SKM-1 treated with dmso at 0.1 percent for 144 hours (cell line): Measurements from ENCODE around the gene NR2F1-AS1.

Experiments used
- DNase-seq: peaks from one replicate; lab custom pipeline; 2025; ENCODE audit not compliant: unreplicated experiment; lab: John Stamatoyannopoulos, UW

Gene NR2F1-AS1

DNA sequence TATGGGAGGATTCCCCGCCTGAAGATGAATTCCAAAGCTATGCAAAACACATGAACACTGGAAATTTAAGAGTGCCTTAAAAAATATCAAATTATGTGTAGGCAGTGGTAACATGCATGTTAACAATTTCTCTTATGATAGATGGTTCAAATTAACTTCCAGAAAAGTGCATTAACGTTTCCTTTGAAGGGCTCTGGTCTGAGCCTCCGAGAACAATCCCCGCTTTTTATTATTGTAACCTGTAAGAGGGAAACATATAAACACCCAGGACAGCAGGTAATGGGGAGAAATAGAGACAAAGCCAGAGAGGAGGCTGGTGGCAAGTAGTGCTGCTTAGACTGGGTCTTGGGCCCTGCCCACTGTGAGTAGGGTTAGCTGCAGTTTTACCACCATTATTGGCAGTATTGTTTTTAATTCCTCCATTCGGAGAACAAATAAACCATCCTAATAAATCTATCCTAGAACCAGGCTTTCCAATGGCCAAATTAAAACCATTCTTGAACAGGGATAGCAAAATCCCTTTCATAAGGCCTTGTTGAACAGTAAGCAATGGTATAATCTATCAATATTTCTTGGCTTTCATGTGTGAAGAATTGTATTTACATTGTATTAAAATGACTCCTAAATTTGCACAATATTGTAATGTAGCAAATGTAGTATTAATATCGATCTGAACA, 8.3 kb upstream of the NR2F1-AS1 start:
- DNase-seq, result no peak

DNA sequence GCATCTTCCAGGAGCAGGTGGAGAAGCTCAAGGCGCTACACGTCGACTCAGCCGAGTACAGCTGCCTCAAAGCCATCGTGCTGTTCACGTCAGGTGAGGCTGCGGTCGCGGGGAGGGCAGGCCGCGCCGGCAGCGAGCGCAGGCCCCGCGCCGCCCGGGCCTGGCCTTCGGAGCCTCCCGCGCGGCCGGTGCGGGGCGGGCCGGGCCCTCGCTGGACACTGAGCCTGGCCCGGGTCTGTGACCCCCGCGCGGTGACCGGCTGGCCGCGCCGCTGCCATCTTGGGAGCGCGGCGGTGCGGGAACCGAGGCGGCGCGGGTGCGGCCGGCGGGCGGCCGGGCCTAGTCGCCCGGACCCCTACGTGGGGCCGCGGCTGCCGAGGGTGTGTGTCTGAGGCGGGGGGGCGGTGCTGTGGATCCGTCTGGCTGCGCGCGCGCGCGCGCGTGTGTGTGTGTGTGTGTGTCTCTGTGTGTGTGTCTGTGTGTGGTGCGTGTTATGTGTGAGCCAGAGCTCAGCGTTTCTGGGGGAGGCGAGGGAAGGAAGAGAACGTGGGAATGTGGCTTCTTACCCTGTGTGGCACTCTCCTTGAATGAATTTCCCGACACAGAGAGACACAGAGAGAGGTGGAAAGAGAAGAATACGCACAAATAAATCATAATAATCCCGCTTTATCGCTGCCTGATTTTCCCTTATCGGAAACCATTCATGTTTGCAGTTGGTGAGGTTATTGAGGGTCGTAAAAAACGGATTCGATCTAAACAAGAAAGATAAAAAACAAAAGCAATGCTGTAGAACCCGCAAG, 7.5 kb upstream of the NR2F1-AS1 start:
- DNase-seq, result no peak

DNA sequence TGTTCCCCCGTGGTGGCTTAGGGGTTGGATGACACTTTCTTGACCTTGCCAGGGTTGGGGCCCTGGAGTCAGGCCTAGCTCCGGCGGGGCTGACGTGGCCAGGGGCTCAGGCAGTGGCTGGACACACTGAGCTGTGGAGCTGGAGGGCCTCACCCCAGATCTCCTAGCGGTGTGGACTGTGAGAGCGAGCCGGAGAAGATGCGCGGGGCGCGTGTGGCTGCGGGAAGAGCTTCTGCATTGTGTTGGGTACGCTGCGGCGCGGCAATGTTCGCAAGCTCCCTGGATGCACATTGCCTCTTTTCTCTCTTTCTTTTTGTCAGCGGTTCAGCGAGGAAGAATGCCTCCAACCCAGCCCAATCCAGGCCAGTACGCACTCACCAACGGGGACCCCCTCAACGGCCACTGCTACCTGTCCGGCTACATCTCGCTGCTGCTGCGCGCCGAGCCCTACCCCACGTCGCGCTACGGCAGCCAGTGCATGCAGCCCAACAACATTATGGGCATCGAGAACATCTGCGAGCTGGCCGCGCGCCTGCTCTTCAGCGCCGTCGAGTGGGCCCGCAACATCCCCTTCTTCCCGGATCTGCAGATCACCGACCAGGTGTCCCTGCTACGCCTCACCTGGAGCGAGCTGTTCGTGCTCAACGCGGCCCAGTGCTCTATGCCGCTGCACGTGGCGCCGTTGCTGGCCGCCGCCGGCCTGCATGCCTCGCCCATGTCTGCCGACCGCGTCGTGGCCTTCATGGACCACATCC, 6.8 kb upstream of the NR2F1-AS1 start:
- DNase-seq, result no peak

DNA sequence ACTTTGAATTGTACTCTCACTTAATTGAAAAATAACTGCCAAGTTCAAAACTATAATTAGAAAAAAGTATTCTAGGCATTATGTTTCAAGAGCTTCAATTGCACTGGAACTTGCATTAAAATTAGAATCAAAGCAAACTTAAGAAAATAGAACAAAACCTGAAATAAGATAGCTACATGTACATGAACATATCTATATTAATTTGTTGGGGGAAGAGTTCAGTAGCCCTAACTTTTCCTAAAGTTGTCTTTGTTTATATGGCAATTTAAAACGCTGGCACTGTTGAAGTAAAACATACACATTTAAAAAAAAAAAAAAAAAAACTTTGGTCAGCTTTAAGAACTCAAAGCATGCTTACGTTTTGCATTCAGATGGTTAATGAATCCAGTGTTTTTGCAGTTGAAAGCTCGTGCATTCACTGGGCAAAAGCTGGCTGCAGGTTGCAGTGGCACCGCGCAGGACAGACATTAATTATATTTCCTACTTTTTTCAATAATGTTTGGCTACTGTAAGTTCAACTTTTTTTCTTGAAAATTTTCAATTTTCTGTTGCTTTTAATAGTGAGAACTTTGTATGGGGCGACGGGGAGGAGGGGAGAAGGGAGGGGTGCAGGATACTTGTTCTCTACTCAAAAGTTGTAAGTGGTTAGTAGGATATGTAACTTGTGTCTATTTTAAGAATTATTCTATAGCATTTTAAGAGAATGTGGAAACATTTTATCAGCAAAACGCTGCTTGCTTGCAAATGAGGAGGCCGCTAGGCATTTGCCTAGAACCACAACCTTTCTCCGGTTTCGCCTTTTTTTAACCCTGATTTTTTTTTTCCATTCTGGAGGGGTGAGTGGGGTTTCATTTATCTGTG, 5.9 kb upstream of the NR2F1-AS1 start:
- DNase-seq, result no peak

DNA sequence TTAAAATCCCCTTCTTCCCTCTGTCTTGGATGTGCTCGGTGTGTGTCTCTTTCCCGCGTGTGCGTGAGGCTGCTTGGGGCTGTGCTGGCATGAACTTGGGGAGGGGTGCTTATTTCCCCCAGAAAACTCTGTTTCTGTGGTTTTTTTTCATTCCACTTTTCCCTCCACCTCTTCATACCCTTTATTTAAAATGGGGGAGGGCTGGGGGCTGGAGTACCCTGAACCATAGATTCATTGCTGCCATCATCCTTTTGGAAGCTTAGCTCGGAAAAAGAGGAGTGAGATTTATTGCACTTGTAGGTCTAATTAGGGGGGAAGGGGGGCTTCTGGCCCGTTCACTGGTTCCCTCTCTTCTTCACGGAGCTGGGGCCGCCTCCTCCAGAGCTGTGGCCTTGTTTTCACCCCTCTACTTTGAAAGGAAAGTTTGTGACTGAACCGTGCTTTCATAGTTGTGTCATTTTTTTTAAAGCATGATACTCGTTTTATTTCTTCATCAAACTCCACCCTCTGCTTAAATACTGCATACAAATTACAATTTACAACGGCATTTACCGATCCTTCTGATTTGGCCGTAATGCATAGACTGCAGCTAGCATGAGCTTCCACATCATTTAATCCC, 4.9 kb upstream of the NR2F1-AS1 start:
- DNase-seq, result no peak

DNA sequence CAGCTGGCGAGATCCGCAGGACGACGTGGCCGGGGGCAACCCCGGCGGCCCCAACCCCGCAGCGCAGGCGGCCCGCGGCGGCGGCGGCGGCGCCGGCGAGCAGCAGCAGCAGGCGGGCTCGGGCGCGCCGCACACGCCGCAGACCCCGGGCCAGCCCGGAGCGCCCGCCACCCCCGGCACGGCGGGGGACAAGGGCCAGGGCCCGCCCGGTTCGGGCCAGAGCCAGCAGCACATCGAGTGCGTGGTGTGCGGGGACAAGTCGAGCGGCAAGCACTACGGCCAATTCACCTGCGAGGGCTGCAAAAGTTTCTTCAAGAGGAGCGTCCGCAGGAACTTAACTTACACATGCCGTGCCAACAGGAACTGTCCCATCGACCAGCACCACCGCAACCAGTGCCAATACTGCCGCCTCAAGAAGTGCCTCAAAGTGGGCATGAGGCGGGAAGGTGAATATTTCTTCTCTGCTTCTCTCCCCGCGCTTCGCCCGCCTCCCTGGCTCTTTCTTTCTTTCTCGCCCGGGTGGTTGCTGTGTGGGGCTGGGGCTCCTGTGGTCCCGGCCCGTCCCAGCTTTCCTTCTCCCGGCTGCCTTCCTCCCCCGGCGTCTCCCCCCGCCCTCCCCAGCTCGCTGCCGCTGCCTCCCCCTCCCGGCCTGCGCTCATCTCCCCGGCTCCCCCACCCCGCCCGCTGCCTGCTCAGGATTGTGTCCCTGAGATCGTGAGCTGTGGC, 4.2 kb upstream of the NR2F1-AS1 start:
- DNase-seq, result no peak

DNA sequence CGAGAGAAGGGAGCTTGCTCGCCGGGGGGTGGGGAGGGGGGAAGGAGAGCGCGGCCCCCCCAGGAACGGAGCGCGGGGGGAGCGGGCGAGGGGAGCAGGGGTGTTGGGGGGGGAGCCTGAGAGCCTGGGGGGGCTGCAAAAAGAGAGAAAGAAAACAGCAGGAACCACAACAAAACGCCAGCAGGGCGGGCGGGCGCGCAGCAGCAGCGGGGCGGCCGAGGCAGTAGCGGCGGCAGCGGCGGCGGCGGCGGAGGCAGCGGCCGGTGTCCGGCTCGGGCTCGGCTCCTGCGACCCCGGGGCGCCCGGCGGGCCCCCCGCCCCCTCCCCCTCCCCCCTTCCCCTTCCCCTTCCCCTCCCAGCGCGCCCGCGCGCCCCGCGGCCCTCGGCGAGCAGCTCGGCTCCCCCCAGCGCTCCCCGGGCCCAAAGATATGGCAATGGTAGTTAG, 3.6 kb upstream of the NR2F1-AS1 start:
- no peak for DNase-seq

DNA sequence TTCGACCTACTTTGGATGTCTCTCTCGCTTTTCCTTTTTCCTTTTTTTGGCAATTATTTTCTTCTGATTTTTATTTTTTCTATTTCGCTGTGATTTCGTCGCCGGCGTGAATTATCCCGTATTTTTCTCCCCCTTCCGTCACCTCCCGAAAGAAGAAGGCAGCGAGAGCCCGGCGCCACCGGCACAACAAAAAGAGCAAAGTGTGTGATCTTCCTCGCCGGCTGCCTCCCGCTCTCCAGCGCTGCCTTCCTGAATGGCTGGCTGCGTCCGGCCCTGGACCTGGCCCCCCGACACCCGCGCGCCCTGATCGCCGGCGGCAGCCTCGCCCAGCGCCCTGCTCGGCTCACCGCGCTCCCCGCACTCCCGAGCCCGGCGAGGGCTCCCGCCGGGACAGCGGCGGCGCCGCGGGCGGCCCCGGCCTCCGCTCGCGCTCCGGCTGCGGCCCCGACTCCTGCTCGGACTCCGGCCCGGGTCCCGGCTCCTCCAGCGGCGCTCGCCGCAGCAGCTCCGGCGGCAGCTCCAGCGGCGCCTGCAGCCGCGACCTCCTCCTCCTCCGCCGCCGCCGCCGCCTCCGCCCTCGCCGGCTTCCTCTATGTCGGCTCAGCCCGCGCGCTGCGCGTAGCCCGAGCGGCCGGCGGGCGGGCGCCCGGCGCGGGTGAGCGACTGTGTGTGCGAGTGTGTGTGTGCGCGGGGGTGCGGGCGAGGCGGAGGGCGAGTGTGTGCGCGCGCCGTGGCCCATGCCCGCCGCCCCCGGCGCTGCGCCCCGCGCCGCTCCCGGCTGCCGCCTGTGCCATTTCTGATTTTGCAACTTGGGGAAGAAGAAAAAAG, 3.0 kb upstream of the NR2F1-AS1 start:
- peak; percentile 17 for DNase-seq

DNA sequence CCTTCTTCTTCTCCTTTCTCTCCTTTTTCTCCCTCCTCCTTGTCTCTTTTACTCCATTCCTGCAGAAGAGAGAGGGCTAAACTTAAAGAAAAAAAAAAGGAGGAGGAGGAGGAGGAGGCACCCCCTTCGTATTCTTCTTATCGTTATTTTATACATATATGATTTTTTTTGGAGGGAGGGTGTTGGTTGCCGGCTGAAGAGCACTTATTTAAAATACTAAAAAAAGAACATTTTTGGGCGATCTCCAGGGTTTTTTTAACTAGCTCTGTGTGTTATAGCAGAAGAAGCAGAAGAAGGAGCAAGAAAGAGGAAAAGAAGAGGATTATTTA, 2.4 kb upstream of the NR2F1-AS1 start:
- DNase-seq, result no peak

DNA sequence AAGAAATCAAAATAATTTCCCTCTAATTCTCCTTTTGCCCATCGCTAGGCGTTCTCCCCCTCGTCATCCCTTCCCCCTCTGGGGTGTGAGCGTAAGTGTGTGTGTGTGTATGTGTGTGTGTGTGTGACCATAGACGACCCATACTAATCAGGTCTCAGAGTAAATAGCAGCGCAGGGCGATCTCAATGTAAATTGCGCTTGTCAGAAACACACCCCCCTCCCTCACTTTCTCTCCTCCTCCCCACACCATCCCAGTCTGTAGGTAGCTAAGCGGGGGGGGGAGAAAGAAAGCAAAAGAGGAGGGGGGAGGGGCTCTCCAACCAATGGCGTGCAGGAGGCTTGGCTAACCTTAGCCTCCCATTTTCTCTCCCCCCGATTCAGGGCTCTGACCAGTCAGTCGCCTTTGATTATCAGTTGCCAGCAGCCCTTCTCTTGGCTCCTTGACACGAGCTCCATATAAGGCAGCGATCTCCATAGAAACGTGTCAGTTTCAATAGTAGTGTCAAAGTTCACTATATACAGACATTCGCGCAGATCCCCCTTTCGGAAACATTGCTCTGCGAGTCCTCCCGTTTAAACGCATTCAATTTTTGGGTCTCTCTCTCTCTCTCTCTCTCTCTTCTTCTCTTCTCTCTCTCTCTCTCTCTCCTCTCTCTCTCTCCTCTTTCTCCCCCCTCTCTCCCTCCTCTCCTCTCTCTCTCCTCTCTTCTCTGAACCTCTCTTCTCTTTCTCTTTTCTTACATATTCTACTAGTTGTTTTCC, 1.8 kb upstream of the NR2F1-AS1 start, which contains the start of gene NR2F1:
Gene NR2F1 (plus strand): TSS at position 546 of the 762 bp plus-strand sequence. CDS start 1,802 bp downstream, outside the sequence.
- DNase-seq, result no peak

DNA sequence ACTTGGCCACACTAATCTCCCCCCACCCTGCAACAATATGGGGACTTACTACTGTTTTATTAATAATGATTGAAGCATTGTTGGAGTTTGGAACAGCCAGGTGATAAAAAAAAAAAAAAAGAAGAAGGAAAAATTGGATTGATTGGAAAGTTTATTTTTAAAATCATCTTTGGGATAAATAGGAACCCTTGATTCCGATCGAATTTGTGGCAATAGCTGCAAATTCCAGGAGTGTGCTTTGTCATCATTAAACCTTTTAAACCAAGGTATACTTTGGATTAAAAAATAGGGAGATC, 1.1 kb upstream of the NR2F1-AS1 start:
- DNase-seq, result no peak

DNA sequence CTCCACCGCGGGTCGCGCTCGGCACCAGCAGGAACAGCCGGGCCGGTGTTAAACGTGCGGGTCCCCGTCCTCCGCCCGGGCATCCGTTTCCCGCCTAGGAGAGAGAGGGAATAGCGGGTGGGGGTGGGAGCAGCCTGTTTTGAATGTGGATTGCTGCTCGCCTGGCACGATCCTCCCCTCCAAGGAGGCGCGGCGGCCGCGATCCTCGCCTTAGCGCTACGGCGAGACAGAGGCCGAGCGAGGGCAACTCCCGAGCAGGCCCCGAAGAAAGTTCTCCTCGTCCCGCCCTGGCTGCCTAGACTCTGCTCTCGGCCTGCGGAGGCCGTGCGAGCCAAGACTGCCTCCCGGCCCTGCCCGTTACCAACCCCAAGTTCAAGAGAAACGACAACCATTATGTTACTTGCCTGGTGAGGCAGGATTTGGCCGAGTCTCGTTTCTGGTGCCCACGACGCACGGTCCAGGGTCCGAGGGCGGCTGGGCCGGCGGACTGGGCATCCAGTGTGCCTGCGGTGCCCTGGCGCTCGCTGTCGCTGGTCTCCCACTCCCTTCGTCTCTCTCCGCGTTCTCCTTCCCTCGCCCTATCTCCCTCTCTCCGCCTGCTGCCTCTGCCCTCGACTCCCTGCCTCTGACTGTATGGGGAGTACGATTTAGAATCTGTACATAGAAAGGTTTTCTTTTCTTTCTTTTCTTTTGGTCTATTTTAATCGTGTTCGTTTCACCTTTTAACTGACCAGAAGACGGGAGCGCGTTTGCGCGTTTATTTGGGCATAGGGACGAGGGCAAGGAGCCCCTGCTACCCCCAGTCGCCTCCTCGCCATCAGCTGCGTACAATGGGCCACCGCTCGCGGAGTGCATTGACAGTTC, 724 bp downstream of the NR2F1-AS1 start:
- no peak for DNase-seq

DNA sequence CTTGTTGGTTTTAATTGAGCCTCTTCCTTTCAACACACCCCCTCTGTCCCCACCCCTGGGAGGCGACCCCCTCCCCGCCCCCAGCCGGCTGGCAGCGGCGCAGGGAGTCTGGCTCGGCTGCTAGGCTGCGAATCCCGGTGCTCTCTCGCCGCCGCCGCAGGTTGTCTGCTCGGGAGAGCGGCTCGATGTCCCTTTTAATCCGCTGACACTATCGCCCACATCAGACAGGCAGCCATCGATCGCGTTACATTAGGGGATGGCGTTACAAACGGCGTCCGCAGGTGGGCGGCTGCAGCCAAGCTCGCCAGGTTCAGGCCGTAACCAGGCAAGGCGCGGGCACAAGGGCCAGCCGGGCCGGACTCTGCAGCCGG, 1.3 kb downstream of the NR2F1-AS1 start:
- no peak for DNase-seq

DNA sequence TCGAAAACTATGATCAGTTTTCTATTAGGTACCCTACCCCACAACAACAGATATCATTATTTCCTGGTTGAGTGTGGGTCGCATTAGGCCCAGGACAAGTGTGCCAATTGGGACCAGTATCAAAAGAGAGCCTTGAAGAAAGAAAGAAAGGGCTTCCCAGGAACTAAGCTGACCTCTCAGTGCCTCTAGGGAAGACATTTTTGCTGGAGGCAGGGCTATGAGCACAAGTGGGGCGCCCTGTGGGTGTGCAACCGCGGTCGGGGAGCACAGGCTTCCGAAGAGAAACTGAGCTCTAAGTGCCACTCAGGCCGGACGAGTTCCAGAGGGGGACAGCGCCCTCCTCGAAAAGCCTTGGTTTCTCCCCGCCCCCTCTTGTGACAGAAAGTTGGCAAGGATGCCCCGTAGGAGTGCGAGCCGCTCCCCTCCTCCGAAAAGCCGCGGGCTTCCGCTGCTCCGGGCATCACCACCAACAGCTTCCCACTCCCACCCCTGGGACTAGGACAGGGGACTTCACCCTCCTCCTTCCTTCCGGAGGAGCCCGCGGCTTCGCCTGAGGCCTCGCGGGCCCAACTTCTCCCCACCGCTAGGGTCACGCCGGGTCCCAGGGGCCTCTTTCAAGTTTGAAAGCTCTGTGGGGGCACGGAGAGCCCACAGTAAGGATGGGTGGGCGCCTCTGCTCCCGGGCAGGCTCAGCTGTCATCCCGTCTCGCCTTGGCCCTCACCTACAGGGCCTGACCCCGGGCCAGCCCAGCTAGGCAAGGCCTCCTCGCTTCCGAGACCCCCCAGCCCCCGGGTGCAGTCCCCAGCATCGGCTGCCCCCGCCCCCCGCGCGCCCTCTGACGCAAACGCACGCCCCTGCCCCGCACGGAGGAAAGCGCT, 2.0 kb downstream of the NR2F1-AS1 start:
- DNase-seq, result no peak

DNA sequence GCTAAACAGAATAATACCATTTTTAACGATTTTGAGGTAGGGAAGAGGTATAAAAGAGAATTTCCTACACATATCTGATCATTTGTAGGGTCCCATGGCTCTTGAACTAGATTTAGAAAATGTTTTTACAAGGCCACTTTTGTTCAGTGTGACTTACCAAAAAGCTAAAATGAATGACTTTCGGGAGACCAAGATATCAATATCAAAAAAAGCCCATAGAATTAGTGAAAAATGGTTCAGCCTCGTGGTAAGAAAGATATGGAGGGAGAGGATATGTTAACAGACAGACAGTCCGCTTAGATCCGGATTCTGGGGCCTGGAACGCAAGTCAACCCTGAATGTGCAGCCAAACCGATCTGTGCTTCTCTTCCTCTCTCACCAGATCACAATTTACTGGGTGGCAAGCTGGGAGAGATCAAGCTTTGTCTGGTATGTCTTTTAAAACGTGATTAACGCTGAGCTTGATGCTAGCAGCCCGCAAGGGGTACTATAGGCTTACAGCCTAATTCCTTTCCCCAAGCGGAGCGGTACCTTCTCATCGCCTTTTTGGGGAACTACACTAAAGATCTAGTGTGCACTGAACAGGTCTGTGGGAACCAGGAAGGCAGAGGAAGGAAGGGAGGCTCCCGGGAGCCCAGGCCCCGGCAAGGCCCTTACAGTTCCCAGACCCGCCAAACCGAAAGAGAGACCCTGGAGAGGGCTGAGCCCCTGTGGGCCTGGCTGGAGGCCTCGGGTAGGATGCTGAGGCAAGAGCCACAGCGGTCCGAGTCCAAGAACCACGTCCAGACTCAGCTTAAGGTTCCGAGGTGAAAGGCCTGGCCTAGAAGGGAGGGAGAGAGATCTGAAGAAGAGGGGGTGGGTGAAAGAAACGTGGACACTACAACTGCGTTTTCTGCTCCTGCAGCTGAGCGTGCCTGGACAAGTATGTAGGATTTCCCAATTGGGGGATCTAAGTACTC, 2.9 kb downstream of the NR2F1-AS1 start:
- no peak for DNase-seq
